ENCODE measurements around the gene TBC1D2B. TPM values are rescaled to one million over a fixed set of nuclear protein-coding genes. Genes with fewer than 3 reads are reported as not detected.

Gene TBC1D2B
- total RNA-seq, 1 experiment from 2014 or later = 20.1 TPM

- no peaks in the 10 kb centered on the region for H3K27me3 ChIP-seq (ENCODE audit: low read length)
- no peak overlapping the region for H3K9ac ChIP-seq (ENCODE audit: low read length)
- H3K4me3 ChIP-seq (ENCODE audit: low read length) = no peak overlapping the region
- H3K36me3 ChIP-seq (ENCODE audit: insufficient read depth, low read length) = no peaks in the 10 kb centered on the region
- no peak overlapping the region for H3K4me2 ChIP-seq (ENCODE audit: low read depth, low read length, poor library complexity, severe bottlenecking)
- H3K27ac ChIP-seq (ENCODE audit: low read length) = no peak overlapping the region
- H2AFZ ChIP-seq (ENCODE audit: low read length) = no peak overlapping the region
- no peaks in the 10 kb centered on the region for H3K9me3 ChIP-seq (ENCODE audit: low read length)
- no peaks in the 10 kb centered on the region for H3K79me2 ChIP-seq (ENCODE audit: low read length)
- H3K4me1 ChIP-seq (ENCODE audit: low read length) = peaks cover 9% of the 10 kb centered on the region
- no peaks in the 10 kb centered on the region for H3K9me2 ChIP-seq (replicated peaks; ENCODE audit: insufficient read depth, low read length)
- DNase-seq = no peak
- no peaks in the 10 kb centered on the region for H4K20me1 ChIP-seq (ENCODE audit: insufficient read depth, low read depth, low read length)
Observed at GRCh38 chr15:78090422-78091063, 13.0 kb upstream of the TBC1D2B start.

GRCh38 chr15:78088773-78089080, 11.2 kb upstream of the TBC1D2B start:
- H3K4me2 ChIP-seq (ENCODE audit: low read depth, low read length, poor library complexity, severe bottlenecking) = no peak overlapping the region
- H3K27ac ChIP-seq (ENCODE audit: low read length) = no peak overlapping the region

GRCh38 chr15:78087951-78088772, 10.7 kb upstream of the TBC1D2B start:
- Histone ChIP-seq H3K27ac (ENCODE audit: low read length) (no peak overlapping the region), H3K36me3 (ENCODE audit: insufficient read depth, low read length) (no peaks in the 10 kb centered on the region), H2AFZ (ENCODE audit: low read length) (peak overlapping the region; percentile 3; the same call in 1 of the 2 replicates), H3K4me2 (ENCODE audit: low read depth, low read length, poor library complexity, severe bottlenecking) (no peak overlapping the region), H3K9me2 (replicated peaks; ENCODE audit: insufficient read depth, low read length) (no peaks in the 10 kb centered on the region), H3K9me3 (ENCODE audit: low read length) (no peaks in the 10 kb centered on the region), H4K20me1 (ENCODE audit: insufficient read depth, low read depth, low read length) (no peaks in the 10 kb centered on the region), H3K4me3 (ENCODE audit: low read length) (no peak overlapping the region), H3K79me2 (ENCODE audit: low read length) (no peaks in the 10 kb centered on the region), H3K9ac (ENCODE audit: low read length) (peak overlapping the region; percentile 6; the same call in 1 of the 2 replicates), H3K27me3 (ENCODE audit: low read length) (no peaks in the 10 kb centered on the region), H3K4me1 (ENCODE audit: low read length) (peaks cover 29% of the 10 kb centered on the region)
- peak; percentile 76 for DNase-seq

More at GRCh38 chr15:78088773-78089080, 11.2 kb upstream of the TBC1D2B start:
- no peak for DNase-seq
- Histone ChIP-seq H3K9ac (ENCODE audit: low read length) (no peak overlapping the region), H4K20me1 (ENCODE audit: insufficient read depth, low read depth, low read length) (no peaks in the 10 kb centered on the region), H3K9me2 (replicated peaks; ENCODE audit: insufficient read depth, low read length) (no peaks in the 10 kb centered on the region), H3K4me3 (ENCODE audit: low read length) (no peak overlapping the region), H3K79me2 (ENCODE audit: low read length) (no peaks in the 10 kb centered on the region), H3K27me3 (ENCODE audit: low read length) (no peaks in the 10 kb centered on the region), H3K4me1 (ENCODE audit: low read length) (peaks cover 23% of the 10 kb centered on the region), H3K9me3 (ENCODE audit: low read length) (no peaks in the 10 kb centered on the region), H2AFZ (ENCODE audit: low read length) (no peak overlapping the region), H3K36me3 (ENCODE audit: insufficient read depth, low read length) (no peaks in the 10 kb centered on the region)

- Histone ChIP-seq H3K79me2 (ENCODE audit: low read length) (no peaks in the 10 kb centered on the region), H3K27ac (ENCODE audit: low read length) (no peak overlapping the region), H3K4me2 (ENCODE audit: low read depth, low read length, poor library complexity, severe bottlenecking) (no peak overlapping the region), H4K20me1 (ENCODE audit: insufficient read depth, low read depth, low read length) (no peaks in the 10 kb centered on the region), H3K27me3 (ENCODE audit: low read length) (no peaks in the 10 kb centered on the region), H3K9ac (ENCODE audit: low read length) (no peak overlapping the region), H2AFZ (ENCODE audit: low read length) (no peak overlapping the region), H3K4me3 (ENCODE audit: low read length) (no peak overlapping the region), H3K4me1 (ENCODE audit: low read length) (peaks cover 40% of the 10 kb centered on the region), H3K9me3 (ENCODE audit: low read length) (no peaks in the 10 kb centered on the region), H3K36me3 (ENCODE audit: insufficient read depth, low read length) (no peaks in the 10 kb centered on the region), H3K9me2 (replicated peaks; ENCODE audit: insufficient read depth, low read length) (no peaks in the 10 kb centered on the region)
- DNase-seq = no peak
Observed at GRCh38 chr15:78085928-78086327, 8.4 kb upstream of the TBC1D2B start.

- no peaks in the 10 kb centered on the region for H3K79me2 ChIP-seq (ENCODE audit: low read length)
- H3K9me2 ChIP-seq (replicated peaks; ENCODE audit: insufficient read depth, low read length) = no peaks in the 10 kb centered on the region
- no peaks in the 10 kb centered on the region for H3K27me3 ChIP-seq (ENCODE audit: low read length)
- no peaks in the 10 kb centered on the region for H3K36me3 ChIP-seq (ENCODE audit: insufficient read depth, low read length)
- peak overlapping the region; percentile 61 for H3K4me2 ChIP-seq (ENCODE audit: low read depth, low read length, poor library complexity, severe bottlenecking)
- H2AFZ ChIP-seq (ENCODE audit: low read length) = no peak overlapping the region; the same call in 1 of the 2 replicates
- peak overlapping the region; percentile 49 for H3K9ac ChIP-seq (ENCODE audit: low read length)
- no peak for DNase-seq
- peak overlapping the region; percentile 29 for H3K4me3 ChIP-seq (ENCODE audit: low read length)
- no peaks in the 10 kb centered on the region for H4K20me1 ChIP-seq (ENCODE audit: insufficient read depth, low read depth, low read length)
- H3K4me1 ChIP-seq (ENCODE audit: low read length) = peaks cover 41% of the 10 kb centered on the region
- peak overlapping the region; percentile 62 for H3K27ac ChIP-seq (ENCODE audit: low read length)
- no peaks in the 10 kb centered on the region for H3K9me3 ChIP-seq (ENCODE audit: low read length)
Observed at GRCh38 chr15:78084449-78084750, 6.9 kb upstream of the TBC1D2B start.

- H4K20me1 ChIP-seq (ENCODE audit: insufficient read depth, low read depth, low read length) = no peaks in the 10 kb centered on the region
- H3K36me3 ChIP-seq (ENCODE audit: insufficient read depth, low read length) = no peaks in the 10 kb centered on the region
- H3K4me1 ChIP-seq (ENCODE audit: low read length) = peaks cover 47% of the 10 kb centered on the region
- peak overlapping the region; percentile 29 for H3K4me3 ChIP-seq (ENCODE audit: low read length)
- H3K9me2 ChIP-seq (replicated peaks; ENCODE audit: insufficient read depth, low read length) = no peaks in the 10 kb centered on the region
- H3K27me3 ChIP-seq (ENCODE audit: low read length) = no peaks in the 10 kb centered on the region
- H3K9ac ChIP-seq (ENCODE audit: low read length) = peak overlapping the region; percentile 49
- peak overlapping the region; percentile 62 for H3K27ac ChIP-seq (ENCODE audit: low read length)
- no peaks in the 10 kb centered on the region for H3K9me3 ChIP-seq (ENCODE audit: low read length)
- DNase-seq = peak; percentile 72
- H3K4me2 ChIP-seq (ENCODE audit: low read depth, low read length, poor library complexity, severe bottlenecking) = peak overlapping the region; percentile 61
- no peak overlapping the region; the same call in 1 of the 2 replicates for H2AFZ ChIP-seq (ENCODE audit: low read length)
- H3K79me2 ChIP-seq (ENCODE audit: low read length) = no peaks in the 10 kb centered on the region
Observed at GRCh38 chr15:78083687-78084448, 6.4 kb upstream of the TBC1D2B start.

- Histone ChIP-seq H3K36me3 (ENCODE audit: insufficient read depth, low read length) (no peaks in the 10 kb centered on the region), H3K4me3 (ENCODE audit: low read length) (no peak overlapping the region), H3K9me3 (ENCODE audit: low read length) (no peaks in the 10 kb centered on the region), H4K20me1 (ENCODE audit: insufficient read depth, low read depth, low read length) (no peaks in the 10 kb centered on the region), H3K79me2 (ENCODE audit: low read length) (no peaks in the 10 kb centered on the region), H3K9ac (ENCODE audit: low read length) (no peak overlapping the region), H3K27ac (ENCODE audit: low read length) (no peak overlapping the region), H2AFZ (ENCODE audit: low read length) (no peak overlapping the region), H3K4me1 (ENCODE audit: low read length) (peaks cover 48% of the 10 kb centered on the region), H3K4me2 (ENCODE audit: low read depth, low read length, poor library complexity, severe bottlenecking) (no peak overlapping the region), H3K9me2 (replicated peaks; ENCODE audit: insufficient read depth, low read length) (no peaks in the 10 kb centered on the region), H3K27me3 (ENCODE audit: low read length) (no peaks in the 10 kb centered on the region)
- DNase-seq = no peak
Observed at GRCh38 chr15:78083186-78083585, 5.7 kb upstream of the TBC1D2B start.

- Histone ChIP-seq H4K20me1 (ENCODE audit: insufficient read depth, low read depth, low read length) (no peaks in the 10 kb centered on the region), H2AFZ (ENCODE audit: low read length) (peak overlapping the region; percentile 44; the same call in 1 of the 2 replicates)
- no peak for DNase-seq
Observed at GRCh38 chr15:78082743-78083110, 5.2 kb upstream of the TBC1D2B start.

More at GRCh38 chr15:78082743-78083110, 5.2 kb upstream of the TBC1D2B start:
- Histone ChIP-seq H3K9ac (ENCODE audit: low read length) (no peak overlapping the region), H3K27ac (ENCODE audit: low read length) (no peak overlapping the region), H3K27me3 (ENCODE audit: low read length) (no peaks in the 10 kb centered on the region), H3K4me2 (ENCODE audit: low read depth, low read length, poor library complexity, severe bottlenecking) (no peak overlapping the region), H3K36me3 (ENCODE audit: insufficient read depth, low read length) (no peaks in the 10 kb centered on the region), H3K4me1 (ENCODE audit: low read length) (peaks cover 48% of the 10 kb centered on the region), H3K9me2 (replicated peaks; ENCODE audit: insufficient read depth, low read length) (no peaks in the 10 kb centered on the region), H3K9me3 (ENCODE audit: low read length) (no peaks in the 10 kb centered on the region), H3K4me3 (ENCODE audit: low read length) (no peak overlapping the region), H3K79me2 (ENCODE audit: low read length) (no peaks in the 10 kb centered on the region)
